ENCODE measurements around the gene SARS1. TPM values are rescaled to one million over a fixed set of nuclear protein-coding genes. Genes with fewer than 3 reads are reported as not detected.

Gene SARS1
- total RNA-seq, 1 experiment from 2014 or later = 232 TPM

DNA sequence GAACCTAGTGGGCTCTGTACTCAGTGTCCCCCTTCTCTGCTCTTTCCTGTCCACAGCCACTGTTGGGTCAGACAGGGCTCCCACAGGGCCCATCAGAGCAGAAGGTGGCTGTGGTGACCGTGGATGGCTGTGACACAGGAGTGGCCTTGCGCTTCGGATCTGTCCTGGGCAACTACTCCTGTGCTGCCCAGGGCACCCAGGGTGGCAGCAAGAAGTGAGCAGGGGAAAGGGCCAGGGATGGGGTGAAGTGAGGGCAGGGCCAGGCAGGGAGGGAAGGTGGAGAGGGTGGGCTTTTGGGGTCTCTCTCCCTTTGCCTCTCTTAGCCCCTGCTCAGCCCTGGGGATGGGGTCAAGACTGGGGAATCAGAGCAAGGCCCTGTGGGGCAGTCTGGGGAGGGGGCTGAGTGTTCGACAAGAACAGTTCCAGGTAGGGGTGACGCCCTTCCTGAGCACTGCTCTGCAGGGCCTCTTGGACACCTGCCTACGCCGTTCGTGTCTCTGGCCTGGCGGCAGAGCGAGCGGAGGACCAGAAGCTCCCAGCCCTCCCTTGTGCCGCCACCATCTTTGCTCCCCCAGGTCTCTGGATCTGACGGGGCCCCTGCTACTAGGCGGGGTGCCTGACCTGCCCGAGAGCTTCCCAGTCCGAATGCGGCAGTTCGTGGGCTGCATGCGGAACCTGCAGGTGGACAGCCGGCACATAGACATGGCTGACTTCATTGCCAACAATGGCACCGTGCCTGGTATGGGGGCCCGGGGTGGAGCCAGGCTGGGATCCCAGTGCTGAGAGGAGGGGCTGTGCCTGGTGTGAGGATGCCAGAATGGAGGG is 48.7 kb downstream of the SARS1 start:
- no peak for DNase-seq (ENCODE audit: low spot score)

DNA sequence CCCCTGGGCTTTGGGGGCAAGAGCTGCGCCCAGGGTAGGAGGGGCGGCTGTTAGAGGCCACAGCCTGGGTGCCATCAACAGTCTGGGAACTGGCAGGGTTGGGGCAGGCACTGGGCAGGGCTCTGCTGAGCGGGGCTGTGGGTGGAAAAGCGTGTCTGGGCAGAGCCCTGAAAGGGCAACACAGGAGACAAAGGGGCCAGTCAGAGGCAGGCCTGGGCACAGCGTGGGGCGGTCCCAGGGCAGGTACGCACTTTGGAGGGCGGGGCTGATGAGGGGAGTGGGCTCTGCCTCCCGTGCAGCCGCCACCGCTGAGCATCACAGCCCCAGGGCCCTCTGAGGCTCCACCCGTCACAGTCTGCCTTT is 49.5 kb downstream of the SARS1 start:
- no peak for DNase-seq (ENCODE audit: low spot score)

DNA sequence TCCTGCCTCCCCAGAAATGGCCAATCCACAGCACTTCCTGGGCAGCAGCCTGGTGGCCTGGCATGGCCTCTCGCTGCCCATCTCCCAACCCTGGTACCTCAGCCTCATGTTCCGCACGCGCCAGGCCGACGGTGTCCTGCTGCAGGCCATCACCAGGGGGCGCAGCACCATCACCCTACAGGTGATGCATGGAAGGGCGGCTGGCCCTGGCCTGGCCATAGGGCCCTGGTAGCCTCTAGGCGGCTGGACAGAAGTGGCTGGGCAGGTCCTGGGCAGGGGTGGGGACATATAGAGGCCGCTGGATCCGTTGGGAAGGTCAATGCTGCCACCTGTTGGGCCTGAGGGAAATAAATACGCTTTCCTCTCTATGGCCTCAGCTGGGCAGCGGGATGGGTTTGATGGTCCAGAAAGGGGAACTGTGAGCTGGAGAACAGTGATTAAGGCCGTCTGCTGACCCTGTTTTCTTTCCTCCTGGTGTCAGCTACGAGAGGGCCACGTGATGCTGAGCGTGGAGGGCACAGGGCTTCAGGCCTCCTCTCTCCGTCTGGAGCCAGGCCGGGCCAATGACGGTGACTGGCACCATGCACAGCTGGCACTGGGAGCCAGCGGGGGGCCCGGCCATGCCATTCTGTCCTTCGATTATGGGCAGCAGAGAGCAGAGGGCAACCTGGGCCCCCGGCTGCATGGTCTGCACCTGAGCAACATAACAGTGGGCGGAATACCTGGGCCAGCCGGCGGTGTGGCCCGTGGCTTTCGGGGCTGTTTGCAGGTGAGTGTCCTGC is 50.1 kb downstream of the SARS1 start:
- DNase-seq (ENCODE audit: low spot score) = peak; percentile 92

DNA sequence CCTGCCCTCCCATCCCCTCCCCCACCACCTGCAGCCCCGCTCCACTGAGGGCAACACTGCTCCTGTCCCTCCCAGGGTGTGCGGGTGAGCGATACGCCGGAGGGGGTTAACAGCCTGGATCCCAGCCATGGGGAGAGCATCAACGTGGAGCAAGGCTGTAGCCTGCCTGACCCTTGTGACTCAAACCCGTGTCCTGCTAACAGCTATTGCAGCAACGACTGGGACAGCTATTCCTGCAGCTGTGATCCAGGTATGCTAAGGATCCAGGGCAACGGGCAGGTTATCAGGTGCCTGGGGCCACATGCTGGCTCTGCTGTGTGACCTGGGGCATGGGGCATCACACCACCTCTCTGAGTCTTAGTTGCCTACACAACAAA is 50.6 kb downstream of the SARS1 start:
- DNase-seq (ENCODE audit: low spot score) = no peak

DNA sequence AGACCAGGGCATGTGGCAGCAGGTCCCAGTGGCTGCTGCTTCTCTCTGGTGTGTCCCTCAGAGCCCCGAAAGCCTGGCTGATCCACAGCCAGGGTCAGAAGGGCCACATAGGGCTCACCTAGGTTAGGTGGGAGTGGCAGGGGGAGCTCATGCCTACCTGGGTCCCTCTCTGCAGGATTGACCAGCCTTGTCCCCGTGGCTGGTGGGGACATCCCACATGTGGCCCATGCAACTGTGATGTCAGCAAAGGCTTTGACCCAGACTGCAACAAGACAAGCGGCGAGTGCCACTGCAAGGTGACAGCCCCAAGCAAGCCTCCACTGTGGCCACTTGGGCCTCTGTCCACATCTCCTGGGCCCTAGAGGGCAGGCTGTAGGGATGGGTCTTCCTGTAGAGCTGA is 51.3 kb downstream of the SARS1 start:
- DNase-seq (ENCODE audit: low spot score) = no peak

DNA sequence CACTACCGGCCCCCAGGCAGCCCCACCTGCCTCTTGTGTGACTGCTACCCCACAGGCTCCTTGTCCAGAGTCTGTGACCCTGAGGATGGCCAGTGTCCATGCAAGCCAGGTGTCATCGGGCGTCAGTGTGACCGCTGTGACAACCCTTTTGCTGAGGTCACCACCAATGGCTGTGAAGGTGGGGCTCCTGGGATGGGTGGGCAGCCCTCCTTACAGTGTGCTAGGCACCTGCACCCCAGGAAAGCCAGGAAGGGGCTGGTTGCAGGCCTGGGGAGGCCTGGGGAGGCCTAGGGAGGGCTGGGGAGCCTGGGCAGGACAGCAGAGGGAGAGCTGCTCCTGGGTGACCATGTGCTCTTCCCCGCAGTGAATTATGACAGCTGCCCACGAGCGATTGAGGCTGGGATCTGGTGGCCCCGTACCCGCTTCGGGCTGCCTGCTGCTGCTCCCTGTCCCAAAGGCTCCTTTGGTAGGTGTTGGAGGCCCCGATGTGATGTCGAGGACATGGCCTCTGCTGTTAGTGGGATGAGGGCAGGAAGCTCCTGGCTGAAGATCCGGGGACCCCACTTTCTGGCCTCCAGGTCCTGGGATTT is 52.1 kb downstream of the SARS1 start:
- no peak for DNase-seq (ENCODE audit: low spot score)

DNA sequence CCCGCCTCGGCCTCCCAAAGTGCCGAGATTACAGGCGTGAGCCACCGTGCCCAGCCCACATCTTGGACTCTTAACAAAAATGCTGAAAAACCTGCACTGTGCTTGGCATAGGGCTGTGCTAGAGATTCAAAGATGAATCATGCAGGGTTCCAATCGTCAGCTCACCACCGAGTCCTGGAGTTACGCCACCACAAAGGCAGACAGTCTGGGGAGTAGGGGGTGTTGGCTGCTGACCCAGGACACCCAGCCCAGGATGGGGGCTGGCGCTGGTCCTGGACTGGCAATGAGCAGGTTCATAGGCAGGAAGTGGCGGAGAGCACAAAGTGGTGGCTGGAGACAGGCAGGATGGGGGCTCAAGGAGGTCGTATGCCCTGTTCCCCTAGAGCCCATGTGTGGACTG is 53.2 kb downstream of the SARS1 start:
- DNase-seq (ENCODE audit: low spot score) = peak; percentile 40

DNA sequence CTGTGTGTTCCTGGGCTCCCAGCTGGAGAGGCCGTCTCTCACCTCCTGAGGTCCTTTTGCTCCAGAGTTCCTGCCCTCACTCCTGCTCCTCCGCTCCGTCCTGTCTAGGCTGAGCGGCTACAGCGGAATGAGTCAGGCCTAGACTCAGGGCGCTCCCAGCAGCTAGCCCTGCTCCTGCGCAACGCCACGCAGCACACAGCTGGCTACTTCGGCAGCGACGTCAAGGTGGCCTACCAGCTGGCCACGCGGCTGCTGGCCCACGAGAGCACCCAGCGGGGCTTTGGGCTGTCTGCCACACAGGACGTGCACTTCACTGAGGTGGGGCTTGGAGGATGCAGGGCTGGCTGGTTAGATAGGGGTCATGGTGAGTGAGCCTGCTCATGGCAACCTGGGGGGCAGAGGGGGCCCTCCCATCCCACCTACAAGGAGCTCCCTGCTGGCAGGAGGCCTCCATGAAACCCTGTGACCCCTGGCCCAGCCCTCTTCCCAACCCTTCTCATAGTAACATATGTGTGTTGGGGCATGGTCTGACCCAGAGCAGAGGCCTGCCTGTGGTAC is 54.1 kb downstream of the SARS1 start:
- DNase-seq (ENCODE audit: low spot score) = no peak

DNA sequence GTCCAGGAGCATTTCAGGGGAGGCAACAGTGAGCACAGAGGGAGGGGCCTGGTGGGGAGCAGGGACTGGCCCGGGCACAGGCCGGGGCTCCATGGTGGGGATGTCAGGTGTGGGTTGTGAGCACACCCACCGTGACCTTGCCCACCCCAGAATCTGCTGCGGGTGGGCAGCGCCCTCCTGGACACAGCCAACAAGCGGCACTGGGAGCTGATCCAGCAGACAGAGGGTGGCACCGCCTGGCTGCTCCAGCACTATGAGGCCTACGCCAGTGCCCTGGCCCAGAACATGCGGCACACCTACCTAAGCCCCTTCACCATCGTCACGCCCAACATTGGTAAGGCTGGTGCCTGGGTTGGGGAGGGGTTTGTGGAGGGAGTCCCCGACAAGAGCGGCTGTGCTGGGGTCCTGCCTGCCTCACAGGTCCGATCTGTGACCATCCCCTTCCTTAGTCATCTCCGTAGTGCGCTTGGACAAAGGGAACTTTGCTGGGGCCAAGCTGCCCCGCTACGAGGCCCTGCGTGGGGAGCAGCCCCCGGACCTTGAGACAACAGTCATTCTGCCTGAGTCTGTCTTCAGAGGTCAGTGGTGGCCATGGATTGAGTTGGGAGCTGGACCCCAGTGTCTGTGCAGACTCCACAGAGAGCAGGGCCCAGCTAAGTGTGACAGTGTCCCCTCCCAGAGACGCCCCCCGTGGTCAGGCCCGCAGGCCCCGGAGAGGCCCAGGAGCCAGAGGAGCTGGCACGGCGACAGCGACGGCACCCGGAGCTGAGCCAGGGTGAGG is 54.9 kb downstream of the SARS1 start:
- DNase-seq (ENCODE audit: low spot score) = no peak

DNA sequence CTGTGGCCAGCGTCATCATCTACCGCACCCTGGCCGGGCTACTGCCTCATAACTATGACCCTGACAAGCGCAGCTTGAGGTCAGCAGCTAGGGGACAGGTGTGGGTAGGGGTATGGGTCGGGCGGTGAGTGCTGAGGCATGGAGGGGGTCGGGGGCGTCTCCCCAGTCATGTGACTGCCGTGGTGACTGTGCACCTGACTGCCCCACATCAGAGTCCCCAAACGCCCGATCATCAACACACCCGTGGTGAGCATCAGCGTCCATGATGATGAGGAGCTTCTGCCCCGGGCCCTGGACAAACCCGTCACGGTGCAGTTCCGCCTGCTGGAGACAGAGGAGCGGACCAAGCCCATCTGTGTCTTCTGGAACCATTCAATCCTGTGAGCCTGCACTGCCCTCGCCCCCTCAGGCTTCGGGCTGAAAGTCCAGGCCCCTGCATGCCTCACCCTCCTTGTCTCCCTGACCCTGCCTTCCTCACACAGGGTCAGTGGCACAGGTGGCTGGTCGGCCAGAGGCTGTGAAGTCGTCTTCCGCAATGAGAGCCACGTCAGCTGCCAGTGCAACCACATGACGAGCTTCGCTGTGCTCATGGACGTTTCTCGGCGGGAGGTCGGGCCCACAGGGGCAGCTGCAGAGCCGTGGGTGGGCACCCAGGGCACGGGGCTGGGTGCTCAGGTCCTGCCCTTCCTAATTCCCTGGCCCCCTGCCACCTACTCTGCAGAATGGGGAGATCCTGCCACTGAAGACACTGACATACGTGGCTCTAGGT is 55.7 kb downstream of the SARS1 start:
- no peak for DNase-seq (ENCODE audit: low spot score)

DNA sequence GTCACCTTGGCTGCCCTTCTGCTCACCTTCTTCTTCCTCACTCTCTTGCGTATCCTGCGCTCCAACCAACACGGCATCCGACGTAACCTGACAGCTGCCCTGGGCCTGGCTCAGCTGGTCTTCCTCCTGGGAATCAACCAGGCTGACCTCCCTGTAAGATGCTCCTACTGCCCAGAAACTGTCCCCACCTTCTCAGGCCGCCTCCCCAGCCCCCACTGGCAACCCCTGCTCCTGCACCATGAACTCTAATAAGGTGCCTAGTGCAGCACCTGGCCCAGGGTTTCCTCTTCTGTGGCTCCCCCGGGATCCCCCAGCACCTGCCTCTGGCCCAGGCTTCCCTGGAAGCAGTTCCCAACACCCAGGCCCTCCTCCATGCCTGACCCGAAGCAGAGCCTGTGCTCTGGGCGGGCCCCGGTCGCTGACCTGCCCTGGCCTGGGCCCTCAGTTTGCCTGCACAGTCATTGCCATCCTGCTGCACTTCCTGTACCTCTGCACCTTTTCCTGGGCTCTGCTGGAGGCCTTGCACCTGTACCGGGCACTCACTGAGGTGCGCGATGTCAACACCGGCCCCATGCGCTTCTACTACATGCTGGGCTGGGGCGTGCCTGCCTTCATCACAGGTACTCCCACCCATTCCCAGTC is 56.4 kb downstream of the SARS1 start:
- DNase-seq (ENCODE audit: low spot score) = no peak

DNA sequence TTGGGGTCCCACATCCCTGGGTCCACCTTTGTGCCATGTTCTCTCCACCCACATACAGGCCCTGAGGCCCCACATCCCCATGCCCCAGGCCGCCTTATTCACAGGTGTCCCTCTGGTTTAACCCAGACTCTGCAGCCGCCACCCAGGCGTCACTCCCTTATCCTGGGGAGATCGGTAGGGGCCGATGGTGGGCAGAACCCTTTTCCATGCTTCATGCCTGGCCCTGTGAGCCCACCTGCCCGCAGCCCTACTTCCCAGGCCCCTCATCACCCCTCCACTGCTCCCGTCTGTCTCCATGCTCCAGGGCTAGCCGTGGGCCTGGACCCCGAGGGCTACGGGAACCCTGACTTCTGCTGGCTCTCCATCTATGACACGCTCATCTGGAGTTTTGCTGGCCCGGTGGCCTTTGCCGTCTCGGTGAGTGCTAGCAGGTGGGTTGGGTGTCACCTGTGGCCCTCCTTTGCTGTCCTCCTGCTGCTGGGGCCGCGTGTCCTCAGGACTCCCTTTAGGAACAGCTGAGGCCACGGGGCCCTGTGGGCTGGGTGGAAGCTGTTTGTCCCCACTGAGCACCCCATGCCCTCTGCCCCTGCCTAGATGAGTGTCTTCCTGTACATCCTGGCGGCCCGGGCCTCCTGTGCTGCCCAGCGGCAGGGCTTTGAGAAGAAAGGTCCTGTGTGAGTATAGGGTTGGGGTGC is 57.1 kb downstream of the SARS1 start:
- DNase-seq (ENCODE audit: low spot score) = no peak

DNA sequence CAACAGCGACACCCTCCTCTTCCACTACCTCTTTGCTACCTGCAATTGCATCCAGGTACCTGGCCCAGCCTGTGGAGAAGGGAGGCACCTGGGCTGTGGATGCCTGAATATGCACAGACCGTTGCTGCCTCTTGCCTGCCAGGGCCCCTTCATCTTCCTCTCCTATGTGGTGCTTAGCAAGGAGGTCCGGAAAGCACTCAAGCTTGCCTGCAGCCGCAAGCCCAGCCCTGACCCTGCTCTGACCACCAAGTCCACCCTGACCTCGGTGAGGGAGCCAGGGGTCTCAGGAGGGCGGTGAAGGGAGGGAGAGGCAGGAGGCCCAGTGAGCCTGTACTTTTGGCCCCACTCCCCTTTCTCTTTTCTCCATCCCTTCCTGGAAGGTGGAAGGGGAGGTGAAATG is 57.7 kb downstream of the SARS1 start:
- DNase-seq (ENCODE audit: low spot score) = no peak

DNA sequence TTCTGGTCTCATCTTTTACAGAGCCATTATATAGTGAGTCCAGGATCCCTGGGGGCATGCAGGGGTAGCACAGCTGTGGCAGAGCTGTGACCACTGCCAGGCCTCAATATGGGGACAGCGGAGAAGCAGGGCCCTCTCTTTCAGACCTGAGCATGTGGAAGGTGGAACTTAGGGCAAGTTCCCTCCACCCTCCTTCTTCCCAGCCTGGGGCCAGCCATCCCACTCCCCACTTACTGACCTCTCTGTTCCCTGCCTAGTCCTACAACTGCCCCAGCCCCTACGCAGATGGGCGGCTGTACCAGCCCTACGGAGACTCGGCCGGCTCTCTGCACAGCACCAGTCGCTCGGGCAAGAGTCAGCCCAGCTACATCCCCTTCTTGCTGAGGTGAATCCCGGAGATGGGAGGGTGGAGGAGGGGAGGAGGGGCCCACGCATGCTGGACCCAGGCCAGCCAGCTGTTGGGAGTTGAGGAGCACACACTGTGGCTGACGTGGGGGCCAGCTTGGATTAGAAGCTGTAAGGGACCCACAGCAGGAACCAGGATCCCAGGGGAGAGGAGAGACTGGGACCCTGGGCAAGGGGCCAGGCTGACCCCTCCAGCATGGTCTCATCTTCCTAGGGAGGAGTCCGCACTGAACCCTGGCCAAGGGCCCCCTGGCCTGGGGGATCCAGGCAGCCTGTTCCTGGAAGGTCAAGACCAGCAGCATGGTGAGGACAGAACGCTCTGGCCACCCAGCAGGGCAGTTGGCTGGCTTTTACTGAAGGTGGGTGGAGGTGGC is 58.5 kb downstream of the SARS1 start:
- no peak for DNase-seq (ENCODE audit: low spot score)

DNA sequence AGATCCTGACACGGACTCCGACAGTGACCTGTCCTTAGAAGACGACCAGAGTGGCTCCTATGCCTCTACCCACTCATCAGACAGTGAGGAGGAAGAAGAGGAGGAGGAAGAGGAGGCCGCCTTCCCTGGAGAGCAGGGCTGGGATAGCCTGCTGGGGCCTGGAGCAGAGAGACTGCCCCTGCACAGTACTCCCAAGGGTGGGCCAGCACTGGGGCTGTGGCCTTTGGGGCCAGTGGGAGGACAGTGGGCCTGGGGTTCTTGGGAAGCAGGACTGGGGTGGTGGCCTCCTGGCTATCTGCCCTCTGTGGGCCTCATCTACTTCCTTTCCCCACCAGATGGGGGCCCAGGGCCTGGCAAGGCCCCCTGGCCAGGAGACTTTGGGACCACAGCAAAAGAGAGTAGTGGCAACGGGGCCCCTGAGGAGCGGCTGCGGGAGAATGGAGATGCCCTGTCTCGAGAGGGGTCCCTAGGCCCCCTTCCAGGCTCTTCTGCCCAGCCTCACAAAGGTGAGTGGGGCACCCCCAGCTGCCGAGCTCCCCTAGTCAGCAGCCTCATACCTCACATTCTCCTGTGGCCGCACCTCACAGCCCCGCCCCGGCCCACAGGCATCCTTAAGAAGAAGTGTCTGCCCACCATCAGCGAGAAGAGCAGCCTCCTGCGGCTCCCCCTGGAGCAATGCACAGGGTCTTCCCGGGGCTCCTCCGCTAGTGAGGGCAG is 59.3 kb downstream of the SARS1 start:
- no peak for DNase-seq (ENCODE audit: low spot score)

DNA sequence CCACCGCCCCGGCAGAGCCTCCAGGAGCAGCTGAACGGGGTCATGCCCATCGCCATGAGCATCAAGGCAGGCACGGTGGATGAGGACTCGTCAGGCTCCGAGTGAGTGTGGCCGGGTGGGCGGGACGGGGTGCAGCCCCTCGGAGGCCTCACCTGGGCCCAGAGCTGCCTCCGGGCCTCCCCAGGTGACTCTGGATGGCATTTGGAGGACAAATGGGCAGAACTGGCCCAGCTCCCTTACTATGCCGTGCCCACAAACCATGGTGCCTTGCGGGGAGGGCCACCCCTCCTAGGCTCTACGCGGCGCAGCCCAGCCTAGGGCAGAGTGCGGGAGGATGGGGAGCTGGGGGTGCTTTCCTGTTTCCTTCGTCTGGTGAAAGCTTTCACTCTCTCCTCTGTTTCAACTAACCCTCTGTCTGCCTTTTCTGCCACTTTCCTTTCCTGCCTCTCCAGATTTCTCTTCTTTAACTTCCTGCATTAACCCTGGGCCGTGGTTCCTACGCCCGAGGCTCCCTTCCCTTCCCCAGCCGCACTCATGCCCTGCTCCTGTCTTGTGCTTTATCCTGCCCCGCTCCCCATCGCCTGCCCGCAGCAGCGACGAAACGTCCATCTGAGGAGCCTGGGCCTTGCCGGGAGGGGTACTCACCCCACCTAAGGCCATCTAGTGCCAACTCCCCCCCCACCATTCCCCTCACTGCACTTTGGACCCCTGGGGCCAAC is 60.0 kb downstream of the SARS1 start:
- DNase-seq (ENCODE audit: low spot score) = no peak

DNA sequence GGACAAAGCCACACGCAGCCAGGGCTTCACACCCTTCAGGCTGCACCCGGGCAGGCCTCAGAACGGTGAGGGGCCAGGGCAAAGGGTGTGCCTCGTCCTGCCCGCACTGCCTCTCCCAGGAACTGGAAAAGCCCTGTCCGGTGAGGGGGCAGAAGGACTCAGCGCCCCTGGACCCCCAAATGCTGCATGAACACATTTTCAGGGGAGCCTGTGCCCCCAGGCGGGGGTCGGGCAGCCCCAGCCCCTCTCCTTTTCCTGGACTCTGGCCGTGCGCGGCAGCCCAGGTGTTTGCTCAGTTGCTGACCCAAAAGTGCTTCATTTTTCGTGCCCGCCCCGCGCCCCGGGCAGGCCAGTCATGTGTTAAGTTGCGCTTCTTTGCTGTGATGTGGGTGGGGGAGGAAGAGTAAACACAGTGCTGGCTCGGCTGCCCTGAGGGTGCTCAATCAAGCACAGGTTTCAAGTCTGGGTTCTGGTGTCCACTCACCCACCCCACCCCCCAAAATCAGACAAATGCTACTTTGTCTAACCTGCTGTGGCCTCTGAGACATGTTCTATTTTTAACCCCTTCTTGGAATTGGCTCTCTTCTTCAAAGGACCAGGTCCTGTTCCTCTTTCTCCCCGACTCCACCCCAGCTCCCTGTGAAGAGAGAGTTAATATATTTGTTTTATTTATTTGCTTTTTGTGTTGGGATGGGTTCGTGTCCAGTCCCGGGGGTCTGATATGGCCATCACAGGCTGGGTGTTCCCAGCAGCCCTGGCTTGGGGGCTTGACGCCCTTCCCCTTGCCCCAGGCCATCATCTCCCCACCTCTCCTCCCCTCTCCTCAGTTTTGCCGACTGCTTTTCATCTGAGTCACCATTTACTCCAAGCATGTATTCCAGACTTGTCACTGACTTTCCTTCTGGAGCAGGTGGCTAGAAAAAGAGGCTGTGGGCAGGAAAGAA is 61.1 kb downstream of the SARS1 start:
- DNase-seq (ENCODE audit: low spot score) = peak; percentile 87

Data from A172 (cell line).